ENCODE measurements around the gene DNAJC16.

GRCh38 chr1:15507278-15507677, 19.4 kb upstream of the DNAJC16 start:
- no peak for TF ChIP-seq TAF1 (CRISPR knock-in tag; IDR thresholded peaks at IDR 0.05)
- TF ChIP-seq SMAD3 (CRISPR knock-in tag; IDR thresholded peaks at IDR 0.05): no peak

All from HepG2 (cell line).